ENCODE results near the gene S100PBP.

S100PBP gene

DNA sequence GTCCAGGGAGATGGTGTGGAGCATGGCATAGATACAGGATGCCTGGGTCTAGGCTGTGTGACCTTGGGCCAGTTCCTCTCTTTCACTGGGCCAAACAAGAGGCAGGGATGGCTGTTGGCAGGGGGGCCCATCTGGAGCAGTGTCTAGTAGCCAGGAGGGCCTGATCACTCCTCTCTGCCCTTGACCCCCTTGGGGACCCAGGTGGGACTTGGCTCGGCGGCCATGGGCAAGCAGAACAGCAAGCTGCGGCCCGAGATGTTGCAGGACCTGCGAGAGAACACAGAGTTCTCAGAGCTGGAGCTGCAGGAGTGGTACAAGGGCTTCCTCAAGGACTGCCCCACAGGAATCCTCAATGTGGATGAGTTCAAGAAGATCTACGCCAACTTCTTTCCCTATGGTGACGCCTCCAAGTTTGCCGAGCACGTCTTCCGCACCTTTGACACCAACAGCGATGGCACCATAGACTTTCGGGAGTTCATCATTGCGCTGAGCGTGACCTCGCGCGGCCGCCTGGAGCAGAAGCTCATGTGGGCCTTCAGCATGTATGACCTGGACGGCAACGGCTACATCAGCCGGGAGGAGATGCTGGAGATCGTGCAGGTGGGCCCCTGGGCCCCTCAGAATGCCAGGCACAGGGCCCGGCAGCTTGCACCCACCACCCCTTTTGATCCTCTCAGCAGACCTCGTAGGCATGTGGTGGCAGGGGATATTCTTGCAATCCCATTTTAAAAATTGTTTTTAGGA, 71.4 kb downstream of the S100PBP start:
- DNase-seq: no peak

DNA sequence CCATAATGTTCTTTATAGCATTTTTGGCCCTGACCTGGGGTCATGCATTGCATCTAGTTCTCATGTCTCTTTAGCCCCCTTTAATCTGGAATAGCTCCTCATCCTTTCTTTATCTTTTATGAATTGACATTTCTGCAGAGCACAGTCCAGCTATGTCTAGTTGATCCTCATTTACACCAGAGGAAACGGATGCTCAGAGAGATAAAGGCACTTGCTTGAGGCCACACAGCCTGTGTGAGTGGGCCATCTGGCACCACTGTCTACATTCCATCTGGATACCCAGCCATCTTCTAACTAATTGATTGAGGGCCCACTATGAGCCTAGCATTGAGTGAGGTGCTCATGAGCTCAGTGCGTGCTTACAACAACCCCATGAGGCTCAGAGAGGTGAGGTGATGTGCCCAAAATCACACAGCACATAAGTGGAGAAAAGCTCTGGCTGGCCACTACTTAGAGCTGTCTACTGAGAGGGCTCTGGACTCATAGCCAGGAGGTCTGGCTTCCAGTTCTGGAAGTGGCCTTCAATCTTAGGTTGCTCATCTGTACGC, 72.4 kb downstream of the S100PBP start:
- no peak for DNase-seq

DNA sequence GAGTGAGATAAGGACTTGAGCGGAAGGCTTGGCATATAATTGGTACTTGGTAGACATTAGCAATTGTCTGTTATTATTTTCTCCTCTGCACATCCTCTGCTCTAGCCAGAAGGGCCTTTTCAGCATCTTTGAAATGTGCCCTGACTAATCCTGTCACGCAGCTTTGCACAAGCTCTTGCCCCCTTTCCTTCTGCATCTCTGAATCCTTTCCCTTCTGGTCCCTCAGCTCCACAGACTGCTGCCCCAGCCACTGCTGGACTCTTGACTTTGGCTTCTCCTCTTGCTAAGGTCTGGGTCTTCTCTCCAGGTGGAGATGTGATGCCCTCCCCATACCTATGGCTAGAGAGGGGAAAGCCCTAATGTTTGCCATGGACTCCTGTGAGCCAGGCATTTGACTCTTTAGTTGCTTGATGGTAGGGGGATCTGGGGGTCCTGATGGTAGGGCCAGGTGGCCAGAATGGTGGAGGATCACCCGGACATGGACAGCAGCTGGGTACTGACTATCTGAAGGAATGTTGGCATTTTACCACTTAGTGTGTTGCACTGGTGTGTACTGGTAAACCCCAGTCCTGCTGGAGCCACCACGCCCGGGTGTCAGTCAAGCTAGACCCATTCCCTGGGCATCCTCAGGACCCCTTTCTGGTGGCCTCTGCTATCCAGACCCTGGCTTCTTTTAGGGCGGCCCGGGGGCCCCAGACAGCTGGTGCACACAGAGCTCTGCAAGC, 73.2 kb downstream of the S100PBP start:
- DNase-seq: no peak

DNA sequence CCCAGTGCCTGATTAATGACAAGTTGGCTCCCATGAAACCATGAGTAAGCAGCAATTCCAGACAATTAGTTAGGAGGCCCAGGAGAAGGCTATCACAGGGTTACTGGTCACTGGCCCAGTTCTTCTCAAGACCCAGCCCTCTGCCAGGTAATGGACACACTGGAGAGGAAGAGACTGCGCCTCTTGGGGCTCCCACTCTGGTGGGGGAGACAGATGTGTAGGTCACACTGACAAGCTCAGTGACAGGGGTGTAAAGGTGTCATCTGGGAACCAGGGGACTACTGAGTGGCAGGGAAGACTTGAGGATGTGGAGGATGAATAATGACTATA, 73.8 kb downstream of the S100PBP start:
- no peak for DNase-seq

DNA sequence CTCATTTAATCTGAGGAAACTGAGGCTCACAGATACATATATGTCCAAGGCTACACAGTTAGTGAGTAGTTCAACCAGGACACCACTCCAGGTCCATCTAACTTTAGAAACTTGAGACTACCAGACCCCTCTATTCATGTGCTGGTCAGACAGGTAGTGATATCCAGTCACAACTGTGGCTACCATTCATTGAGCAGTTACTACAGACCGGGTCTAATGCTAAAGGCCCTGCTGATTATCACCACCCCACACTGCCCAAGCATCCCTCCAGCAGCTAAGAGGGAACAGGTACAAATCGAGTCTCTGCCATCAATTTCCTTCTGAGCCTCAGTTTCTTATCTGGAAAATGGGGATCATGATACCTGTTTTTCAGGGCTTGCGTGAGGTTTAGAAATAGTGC, 74.2 kb downstream of the S100PBP start:
- DNase-seq: no peak

DNA sequence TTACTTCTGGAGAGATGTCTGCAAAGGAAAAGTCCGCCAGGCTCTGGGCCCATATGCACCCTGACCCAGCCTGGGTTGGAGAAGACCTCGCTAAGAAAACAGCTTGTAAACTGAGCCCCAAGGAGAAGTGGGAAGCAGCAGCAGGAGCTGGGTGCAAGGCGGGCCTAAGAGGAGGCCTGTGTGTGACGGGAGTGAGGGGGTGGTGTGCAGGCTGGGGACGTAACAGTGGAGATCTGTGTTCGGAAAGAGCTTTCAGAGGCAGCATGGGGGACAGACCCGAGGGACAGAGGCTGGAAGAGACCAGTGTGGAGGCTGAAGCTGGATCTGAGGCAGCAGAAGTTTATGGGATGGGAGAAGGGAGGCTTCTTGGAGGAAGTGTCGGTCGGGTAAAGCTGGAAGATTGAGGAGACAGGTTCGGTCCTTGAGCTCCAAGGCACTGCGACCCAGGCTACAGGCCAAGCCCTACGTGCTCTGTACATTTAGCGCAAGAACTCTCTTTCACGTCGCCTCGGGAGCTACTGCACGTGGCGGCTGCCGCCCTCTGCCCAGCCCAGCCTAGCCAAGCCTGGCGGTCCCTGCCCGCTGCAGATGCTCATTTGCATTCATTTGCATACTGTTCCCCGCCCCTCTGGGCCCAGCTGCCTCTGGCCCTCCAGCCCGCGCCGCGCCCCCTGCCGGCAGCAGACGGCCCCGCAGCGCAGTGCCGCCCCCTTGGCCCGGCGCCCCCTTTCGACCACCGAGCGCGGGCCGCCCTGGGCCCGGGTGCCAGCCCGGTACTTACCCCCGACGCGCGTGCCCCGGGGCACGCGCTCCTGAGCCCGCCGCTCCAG, 75.1 kb downstream of the S100PBP start:
- DNase-seq: no peak

DNA sequence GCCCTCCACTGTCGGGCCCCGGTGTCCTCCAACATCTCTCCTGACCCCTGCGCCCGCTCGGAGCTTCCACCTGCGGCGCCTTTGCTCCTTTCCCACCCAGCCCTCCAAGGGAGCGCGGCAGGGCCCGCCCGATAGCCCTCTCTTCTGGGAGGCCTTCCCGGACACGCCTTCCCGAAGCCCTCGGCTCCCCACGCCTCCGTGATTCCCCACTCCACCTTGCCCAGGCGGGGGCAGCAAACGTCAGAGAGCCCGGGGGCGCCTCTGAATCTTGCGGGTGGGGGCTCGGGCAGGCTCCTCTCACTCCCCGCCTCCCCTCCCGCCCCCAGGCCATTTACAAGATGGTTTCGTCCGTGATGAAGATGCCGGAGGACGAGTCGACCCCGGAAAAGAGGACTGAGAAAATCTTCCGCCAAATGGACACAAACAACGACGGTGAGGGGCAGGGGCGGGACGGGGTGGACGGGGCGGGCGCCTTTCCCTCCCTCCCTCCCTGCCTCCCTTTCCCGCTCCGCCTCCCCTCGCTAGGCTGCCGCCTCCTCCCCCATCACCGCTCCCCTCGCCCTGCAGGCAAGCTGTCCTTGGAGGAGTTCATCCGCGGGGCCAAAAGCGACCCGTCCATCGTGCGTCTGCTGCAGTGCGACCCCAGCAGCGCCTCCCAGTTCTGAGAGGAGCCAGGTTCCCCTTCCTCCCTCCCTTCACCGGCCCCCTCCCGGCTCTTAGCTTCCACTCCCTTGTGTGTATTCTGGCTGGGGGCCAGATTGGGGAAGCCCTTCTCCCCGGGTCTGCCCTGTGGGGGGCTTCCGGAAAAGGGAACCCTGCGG, 76.0 kb downstream of the S100PBP start:
- no peak for DNase-seq

DNA sequence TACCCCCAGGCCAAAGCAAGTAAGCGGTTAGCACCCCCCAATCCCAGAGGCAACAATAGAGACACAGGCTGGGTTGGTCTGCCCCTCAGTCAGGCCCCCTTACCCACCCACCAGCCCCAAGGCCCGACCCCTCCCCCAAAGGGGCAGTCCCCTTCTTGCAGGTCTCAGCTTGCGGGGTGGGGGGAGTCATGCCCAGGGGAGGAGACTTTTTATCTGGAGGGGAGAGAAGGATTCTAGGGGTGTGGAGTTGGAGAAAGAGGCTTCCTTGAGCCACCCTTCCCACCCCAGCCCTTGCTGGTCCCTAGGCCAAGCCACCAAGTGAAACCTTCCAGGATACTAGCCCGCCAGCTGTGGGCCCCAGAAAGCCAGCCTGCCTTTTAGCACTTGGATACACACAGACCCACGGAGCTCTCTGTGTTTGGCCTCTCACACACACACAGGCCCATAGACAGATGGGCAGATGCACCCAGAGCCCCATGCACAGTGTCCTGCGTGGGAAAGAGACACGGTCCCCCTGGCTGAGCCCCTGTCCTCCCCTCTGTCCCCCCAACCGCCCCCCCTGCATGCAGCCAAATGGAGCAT, 76.7 kb downstream of the S100PBP start:
- no peak for DNase-seq

DNA sequence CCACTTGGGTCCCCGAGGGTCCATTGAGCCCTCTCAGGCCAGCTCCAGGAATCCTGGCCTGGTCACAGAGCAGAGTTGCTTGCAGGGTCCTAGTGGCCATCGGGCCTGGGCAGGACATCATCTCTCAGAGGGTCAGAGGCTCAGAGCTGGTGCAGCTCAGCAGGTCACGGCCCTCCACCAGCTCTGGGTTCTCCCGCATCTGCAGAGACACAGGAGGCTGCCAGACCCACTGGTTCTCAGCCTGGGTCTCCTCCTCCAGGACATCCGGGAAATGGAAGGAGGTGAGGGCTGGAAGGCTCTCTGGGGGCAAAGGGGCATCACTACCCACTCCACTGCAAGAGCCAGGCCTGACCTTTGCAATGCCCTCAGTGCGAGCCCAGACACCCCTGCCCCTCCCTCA, 77.2 kb downstream of the S100PBP start:
- no peak for DNase-seq

DNA sequence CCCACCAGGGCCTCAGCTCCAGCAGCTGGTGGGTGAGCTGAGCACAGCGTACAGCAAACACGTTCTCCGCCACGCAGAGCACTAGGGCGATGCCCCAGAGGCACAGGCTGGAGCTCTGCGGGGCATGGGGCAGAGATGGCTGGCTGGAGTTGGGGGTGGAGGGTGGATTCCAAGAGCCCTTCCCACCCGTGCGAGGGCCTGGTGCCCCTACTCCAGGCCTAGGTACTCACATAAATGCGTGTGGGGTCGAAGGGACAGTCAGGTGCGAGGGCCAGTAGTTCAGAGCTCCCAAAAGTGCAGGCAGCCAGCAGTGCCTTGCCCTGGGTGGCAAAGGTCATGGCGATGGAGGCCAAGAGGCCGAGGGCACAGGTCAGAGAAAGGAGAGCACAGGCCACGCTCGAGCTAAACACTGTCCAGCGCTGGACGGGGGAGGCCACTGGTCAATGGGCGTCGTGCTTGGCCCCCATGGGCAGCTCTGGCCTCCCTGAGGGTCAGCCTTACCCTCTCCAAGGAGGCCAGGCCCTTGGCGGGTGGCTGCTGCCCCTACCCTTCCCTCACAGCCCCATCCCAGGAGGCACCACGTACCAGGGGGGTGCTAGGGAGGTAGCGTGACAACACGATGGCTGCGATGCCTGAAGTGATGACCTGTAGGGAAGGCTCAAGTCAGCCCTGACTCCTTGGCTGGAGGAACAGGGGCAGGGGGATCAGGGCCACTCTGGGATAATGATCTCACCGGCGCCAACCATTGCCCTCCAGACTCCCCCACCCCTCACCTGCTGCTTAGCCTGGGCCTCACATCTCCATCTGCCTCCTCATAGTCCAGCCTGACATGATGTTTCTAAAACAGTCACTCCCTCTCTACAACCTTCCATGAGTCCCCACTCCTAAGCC, 78.1 kb downstream of the S100PBP start:
- DNase-seq: no peak

DNA sequence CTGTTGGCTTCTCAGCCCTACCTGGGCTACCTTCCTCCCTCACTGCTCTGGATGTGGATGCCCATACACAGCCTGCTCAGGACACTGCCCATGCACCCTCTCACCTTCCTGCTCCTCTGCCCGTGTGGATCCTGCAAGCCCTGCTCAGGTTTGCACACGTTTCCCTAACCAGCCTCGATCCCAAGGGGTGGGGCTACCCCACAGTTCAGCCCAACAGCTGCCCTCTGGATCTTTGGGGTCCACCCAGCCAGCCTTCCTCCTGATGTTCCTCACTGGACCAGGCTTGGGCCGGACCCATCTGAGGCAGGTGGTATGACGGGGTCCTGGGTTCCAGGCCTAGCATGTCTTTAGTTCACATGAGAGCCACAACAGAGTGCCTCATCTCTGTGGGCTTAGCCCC, 79.0 kb downstream of the S100PBP start:
- DNase-seq: no peak

DNA sequence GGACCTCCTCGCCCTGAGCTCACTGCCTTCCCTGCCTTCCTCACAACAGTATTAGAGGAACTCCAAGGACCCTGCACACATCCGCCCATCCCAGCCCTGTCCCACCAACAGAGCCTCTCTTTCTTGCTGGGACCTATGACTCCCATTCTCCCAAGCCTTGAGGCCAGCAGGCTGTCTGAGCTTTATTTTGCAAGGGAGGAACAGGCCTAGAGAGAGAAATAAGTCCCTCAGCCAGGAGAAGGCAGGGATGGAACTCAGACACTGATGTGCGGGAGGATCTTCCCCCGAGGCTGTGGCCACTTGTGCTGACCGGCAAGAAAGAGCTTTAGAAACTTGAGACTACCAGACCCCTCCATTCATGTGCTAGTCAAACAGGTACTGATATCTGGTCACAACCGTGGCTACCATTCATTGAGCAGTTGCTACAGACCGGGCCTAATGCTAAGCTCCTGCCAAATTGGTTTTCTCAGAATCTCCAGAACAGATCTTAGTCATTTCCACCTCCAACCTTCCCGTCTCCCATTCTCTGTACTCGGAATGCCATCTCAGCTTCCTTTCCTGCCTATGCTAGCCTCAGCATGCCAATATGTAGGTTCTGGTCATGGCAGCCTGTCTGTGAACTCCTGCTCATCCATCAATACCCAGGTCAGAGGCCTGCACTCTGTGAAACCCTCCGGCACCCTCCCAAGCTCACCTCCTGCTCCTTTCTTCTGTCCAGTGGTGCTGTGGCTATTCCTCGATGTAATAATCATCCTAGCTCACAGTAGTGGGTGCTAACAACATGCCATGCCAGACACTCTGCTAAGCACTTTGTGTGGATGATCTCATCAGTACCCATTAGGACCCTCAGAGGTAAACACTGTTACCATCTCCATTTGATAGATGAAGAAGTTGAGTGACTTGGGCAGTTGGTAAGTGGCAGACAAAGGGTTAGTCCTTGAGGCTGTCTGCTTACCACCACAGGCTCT, 79.9 kb downstream of the S100PBP start:
- DNase-seq: no peak

DNA sequence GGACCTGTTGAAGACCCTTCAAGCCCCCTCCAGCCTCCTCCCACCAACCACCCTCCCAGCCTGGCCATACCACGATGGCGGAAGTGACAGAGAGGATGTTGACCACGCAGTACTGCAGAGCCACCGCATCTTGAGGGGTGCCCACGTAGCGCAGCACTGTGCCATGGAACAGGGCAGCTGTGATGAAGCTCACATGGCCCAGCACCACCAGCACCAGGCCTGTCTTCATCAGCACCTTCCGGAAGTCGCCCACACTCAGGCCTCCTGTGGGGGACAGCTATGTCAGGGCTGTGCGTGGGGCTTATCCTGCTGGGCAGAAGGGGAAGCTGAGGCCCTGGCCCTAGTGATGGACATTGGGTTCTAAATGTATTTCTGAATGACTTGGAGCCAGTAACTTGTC, 80.6 kb downstream of the S100PBP start:
- DNase-seq: no peak

DNA sequence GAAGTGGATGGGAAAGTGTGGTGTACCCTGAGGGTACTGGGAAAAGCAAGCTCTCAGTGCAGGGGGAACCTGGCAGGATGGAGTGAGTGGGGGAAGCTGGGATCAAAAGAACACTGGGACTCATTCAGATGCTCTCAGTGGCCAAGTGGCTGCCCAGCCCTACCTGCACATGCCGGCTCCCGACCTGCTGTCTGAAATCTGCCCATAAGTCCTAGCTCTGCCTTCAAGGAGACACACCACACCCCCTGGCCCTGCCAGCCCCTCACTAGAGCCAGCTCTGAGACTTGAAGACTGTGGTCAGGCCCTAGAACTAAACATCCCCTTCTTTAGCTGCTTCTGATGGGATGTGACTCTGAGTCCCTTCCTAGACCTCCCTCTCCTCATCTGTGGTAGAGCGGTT, 81.5 kb downstream of the S100PBP start:
- DNase-seq: no peak

DNA sequence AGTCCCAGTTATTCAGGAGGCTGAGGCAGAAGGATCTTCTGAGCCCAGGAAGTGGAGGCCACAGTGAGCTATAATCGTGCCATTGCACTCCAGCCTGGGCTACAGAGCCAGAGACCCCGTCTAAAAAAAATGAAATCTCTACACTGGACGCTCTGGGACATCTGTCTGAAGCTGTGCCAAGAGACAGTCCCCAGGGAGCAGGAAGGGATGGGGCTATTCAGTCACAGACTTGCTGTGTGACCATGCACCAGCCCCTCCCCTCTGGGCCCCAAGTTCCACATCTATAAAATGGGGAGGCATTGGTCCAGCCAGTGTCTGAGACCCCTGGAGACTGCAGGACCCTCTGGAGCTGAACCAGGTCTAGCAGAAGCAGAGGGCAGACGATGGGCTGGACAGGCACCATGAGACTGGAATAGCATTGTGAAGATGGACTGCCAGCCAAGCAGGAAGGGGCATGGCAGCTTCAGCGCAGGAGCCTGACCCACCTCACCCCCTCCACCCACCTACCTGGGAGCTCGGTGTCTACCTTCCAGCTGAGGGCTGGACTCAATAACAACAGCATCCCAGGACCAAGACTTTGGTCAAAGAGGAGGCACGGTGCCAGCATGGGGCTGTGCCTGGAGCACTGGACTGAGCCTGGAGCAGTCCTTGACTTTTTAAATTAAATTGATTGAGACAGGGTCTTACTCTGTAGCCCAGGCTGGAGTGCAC, 82.3 kb downstream of the S100PBP start:
- no peak for DNase-seq

DNA sequence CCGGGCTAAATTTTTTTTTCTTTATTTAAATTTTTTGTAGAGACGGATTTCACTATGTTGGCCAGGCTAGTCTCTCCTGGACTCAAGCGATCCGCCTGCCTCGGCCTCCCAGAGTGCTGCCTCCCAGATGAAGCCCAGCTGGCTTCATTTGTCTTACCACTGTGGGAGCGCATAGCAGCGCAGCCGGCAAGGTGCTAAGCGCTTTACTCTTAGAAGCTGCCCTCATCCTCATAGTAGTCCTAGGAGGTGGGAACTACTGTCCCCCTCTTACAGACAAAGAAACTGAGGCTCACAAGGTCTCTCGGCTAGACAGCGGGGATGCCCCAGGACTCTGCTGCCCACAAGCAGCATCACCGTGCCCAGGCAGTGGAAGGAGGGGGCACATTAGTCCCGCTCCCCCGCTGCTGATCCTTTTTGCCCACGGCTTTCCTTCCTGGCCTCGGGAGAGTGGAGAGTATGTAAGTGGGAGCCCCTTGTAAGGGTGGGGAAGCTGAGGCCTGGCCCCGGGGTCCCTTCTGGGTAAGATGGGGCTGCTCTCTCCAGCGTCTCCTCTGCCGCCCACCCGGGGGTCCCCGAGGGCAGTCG, 83.0 kb downstream of the S100PBP start:
- no peak for DNase-seq

DNA sequence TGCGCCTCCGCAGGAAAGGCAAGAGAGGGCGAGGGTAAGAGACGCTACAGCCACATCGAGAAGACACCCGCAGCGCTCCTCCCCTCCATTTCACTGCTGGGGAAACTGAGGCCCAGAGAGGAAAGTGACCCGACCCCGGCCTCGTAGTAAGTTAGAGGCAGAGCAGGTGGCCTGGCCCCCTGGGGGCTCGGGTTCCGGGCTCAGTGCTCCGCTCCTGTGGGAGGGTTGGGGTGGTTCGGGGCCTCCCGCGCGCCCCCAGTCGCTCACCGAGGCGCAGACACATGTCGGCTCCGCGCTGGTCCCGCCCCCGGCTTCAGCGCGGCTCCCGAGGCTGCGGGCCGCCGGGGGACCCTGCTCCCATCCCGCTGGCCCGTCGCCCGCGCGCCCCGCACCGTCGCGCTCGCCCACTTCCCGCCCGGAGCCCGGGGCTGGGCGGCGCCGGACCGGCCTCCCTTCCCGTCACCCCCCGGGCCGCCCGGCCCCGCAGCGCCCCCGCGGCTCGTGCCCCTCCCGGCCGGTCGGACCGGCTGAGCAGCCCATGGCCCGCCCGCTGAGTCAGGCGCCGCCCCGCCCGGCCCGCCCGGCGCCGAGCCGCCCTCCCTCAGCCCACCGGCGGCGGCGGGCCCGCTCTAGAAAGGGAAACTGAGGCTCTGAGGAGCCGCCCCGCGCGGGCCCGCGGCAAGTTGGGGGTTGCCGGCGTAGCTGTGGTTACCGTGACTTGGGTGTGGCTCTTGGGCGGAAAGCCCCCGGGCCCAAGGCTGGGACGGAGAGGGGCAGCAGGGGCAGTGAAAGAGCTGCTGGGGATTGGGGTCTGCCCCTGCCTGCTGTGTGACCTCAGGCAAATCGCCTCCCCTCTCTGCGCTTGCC, 83.7 kb downstream of the S100PBP start, which contains the start of gene TMEM54:
TMEM54 (minus strand) TSS at position 434 of the 867 bp plus-strand sequence; CDS start at position 283, 151 bp downstream.
- DNase-seq: no peak

Data from NCI-H446 treated with DMSO at 0.1 percent for 48 hours (cell line).